GM12801 (cell line): Measurements from ENCODE around the gene DGKQ.

Experiments used
- CTCF ChIP-seq: IDR thresholded peaks from one replicate; pipeline ENCODE4 v1.5.1; 2011; ENCODE audit warnings: control low read depth; ENCODE audit not compliant: insufficient read length; ENCODE audit errors: extremely low read depth

DGKQ gene

DNA sequence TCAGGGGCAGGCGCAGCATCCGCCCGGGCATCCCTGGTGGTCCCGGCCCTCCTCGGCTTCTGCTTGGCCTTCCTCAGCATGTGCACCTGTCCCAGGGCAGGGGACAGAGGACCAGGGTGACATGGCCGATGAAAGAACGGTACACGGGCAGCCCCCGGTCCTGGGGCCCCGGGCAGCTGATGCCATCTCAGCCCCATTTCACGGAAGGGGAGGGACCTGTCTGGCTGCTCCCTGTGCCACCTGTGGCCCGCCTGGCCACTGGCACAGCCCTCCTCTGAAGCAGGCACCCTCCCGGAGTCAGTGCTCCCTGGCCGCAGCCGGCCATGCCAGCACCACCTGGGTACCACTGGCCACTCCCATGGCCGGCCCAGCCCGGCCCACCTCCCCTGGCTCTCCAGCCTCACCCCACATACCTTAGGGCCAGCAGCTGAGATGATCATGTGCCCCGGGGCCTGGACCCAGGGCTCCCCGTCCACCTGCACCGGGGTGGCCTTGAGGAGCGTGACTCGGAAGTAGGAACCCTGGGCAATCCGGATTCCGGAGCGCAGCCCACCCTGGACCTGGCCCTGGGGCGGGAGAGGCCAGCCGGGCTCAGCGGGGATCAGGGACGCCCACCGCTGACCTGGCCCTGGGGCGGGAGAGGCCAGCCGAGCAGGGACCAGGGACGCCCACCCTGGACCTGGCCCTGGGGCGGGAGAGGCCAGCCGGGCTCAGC lies 12.6 kb downstream of the DGKQ start:
- no peak for TF ChIP-seq CTCF

GRCh38 chr4:960140-960635 lies 13.2 kb downstream of the DGKQ start:
- no peak for TF ChIP-seq CTCF

GRCh38 chr4:959338-960139 lies 13.8 kb downstream of the DGKQ start:
- no peak for TF ChIP-seq CTCF

GRCh38 chr4:958696-959337 lies 14.6 kb downstream of the DGKQ start:
- no peak for TF ChIP-seq CTCF

DNA sequence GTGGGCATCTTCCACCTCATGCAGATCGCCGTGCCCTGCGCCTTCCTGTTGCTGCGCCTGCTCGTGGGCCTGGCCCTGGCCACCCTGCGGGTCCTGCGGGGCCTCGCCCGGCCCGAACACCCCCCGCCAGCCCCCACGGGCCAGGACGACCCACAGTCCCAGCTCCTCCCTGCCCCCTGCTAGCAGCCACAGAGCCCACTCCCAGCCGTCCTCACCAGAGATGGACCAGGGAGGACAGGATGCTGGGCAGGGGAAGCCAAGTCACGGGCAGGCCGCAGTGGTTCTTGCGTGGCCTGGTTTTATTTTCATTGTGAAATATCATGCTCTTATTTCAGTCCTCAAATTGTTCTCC lies 15.1 kb downstream of the DGKQ start:
- no peak for TF ChIP-seq CTCF

- no peak for TF ChIP-seq CTCF
These were observed 15.6 kb downstream of the DGKQ start for GRCh38 chr4:957581-958313.

DNA sequence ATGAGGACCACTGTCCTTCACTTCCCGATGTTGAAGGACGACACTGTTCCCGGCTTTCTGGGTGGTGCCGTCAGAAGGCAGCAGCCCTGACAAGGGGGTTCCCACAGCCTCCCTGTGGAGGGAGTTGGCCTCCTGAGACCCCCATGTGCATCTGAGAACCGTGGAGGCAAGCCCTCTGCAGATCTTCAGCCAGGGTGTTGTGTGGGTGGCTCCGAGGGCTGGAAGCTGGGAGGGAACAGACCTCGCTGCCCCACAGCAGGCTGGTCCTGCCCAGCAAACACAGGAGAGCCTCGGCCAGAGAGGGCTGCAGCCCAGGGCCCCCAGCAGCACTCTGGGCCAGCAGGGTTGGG lies 16.2 kb downstream of the DGKQ start:
- TF ChIP-seq CTCF, result no peak
